B cell (primary cell): ENCODE measurements around the gene SMOC1. TPM values are rescaled to one million over a fixed set of nuclear protein-coding genes. Genes with fewer than 3 reads are reported as not detected.

Source experiments
- ATAC-seq: fragments of 200-7000 bp; cut with Tn5 transposase; one replicate; pipeline ENCODE4 v1.10.0; 2021; ENCODE audit warnings: low read depth, mild to moderate bottlenecking, moderate number of reproducible peaks, moderate library complexity
- CTCF ChIA-PET: fragments of 350-600 bp; sonication (Branson Sonifier 250); formaldehyde crosslinking; loops from one replicate; lab custom pipeline; 2021; ENCODE audit warnings: antibody characterized with exemption, inconsistent platforms; lab: Charles Lee
- POLR2A ChIA-PET: fragments of 350-600 bp; sonication (Branson Sonifier 250); formaldehyde crosslinking; loops from one replicate; lab custom pipeline; 2021; ENCODE audit warnings: antibody characterized with exemption; lab: Charles Lee
- DNase-seq: peaks from one replicate; pipeline ENCODE4 v3.0.0; 2013
- H2AFZ ChIP-seq: 2 replicates; pipeline ENCODE4 v1.6.1; 2012; ENCODE audit warnings: mild to moderate bottlenecking, low read depth, low read length; ENCODE audit not compliant: insufficient read depth, poor library complexity, severe bottlenecking
- H3K27ac ChIP-seq, 2 donors: 1 replicate in 1 of 2; 2 replicates in 1 of 2; pipeline ENCODE4 v1.5.1; 2012 to 2013; ENCODE audit warnings: low read length in 2 of 2, mild to moderate bottlenecking in 2 of 2, moderate library complexity in 1 of 2
- H3K27me3 ChIP-seq, 4 experiments: fragments of 200-600 bp in 1 of 4; sonication (generic) in 1 of 4; replicated peaks in 1 of 4; 1 replicate in 2 of 4; 2 replicates in 2 of 4; pipeline versions ENCODE4 v1.6.1 to v1.7.0; 2013 to 2016; ENCODE audit warnings: low read length in 3 of 4, mild to moderate bottlenecking in 2 of 4, mixed read lengths in 1 of 4, moderate library complexity in 1 of 4; ENCODE audit not compliant: insufficient read depth in 4 of 4, control insufficient read depth in 3 of 4; ENCODE audit errors: control extremely low read depth in 1 of 4
- H3K36me3 ChIP-seq, 2 experiments: replicated peaks in 1 of 2; 1 replicate in 1 of 2; 2 replicates in 1 of 2; pipeline versions ENCODE4 v1.6.1 to v1.7.1; 2013; ENCODE audit warnings: low read length in 1 of 2; ENCODE audit not compliant: insufficient read depth in 2 of 2, control insufficient read depth in 1 of 2; ENCODE audit errors: control extremely low read depth in 1 of 2, extremely low read depth in 1 of 2
- H3K4me1 ChIP-seq, 2 donors: fragments of 200-600 bp in 1 of 2; sonication (generic) in 1 of 2; 1 replicate in 1 of 2; 2 replicates in 1 of 2; pipeline versions ENCODE4 v1.5.1 to v1.6.1; 2013 to 2017; ENCODE audit warnings: low read length in 2 of 2; ENCODE audit not compliant: control insufficient read depth in 2 of 2, insufficient read depth in 2 of 2
- H3K4me2 ChIP-seq: replicated peaks from 2 replicates; pipeline ENCODE3; 2012; ENCODE audit warnings: mild to moderate bottlenecking, low read depth, low read length; ENCODE audit not compliant: poor library complexity, severe bottlenecking
- H3K4me3 ChIP-seq, 5 experiments: fragments of 200-600 bp in 1 of 5; sonication (generic) in 1 of 5; 1 replicate in 3 of 5; 2 replicates in 2 of 5; pipeline versions ENCODE4 v1.5.1 to v1.7.0; 2011 to 2016; ENCODE audit warnings: low read length in 4 of 5, mild to moderate bottlenecking in 4 of 5, low read depth in 2 of 5, control low read depth in 1 of 5, moderate library complexity in 1 of 5; ENCODE audit not compliant: insufficient read depth in 1 of 5; ENCODE audit errors: control extremely low read depth in 1 of 5, extremely low read depth in 1 of 5
- H3K79me2 ChIP-seq: fragments of 200-600 bp; sonication (generic); one replicate; pipeline ENCODE4 v1.6.0; 2016; ENCODE audit warnings: low read length; ENCODE audit not compliant: control insufficient read depth, insufficient read depth
- H3K9ac ChIP-seq: fragments of 200-600 bp; sonication (generic); 2 replicates; pipeline ENCODE4 v1.6.1; 2017; ENCODE audit warnings: mild to moderate bottlenecking, low read length, moderate library complexity
- H3K9me3 ChIP-seq, 3 donors: one replicate each; pipeline versions ENCODE4 v1.6.1 to v1.7.1; 2013; ENCODE audit warnings: low read length in 2 of 3; ENCODE audit not compliant: control insufficient read depth in 2 of 3, insufficient read depth in 1 of 3; ENCODE audit errors: control extremely low read depth in 1 of 3
- H4K20me1 ChIP-seq: 2 replicates; pipeline ENCODE4 v1.6.0; 2012; ENCODE audit warnings: mild to moderate bottlenecking, low read length; ENCODE audit not compliant: insufficient read depth, control insufficient read depth, poor library complexity, severe bottlenecking
- H3K27ac Mint-ChIP-seq: one replicate; pipeline ENCODE4 v1.8.0; 2021; ENCODE audit warnings: mixed read lengths
- H3K27me3 Mint-ChIP-seq: one replicate; pipeline ENCODE4 v1.8.0; 2021; ENCODE audit warnings: mixed read lengths
- H3K4me1 Mint-ChIP-seq: one replicate; pipeline ENCODE4 v1.8.0; 2021; ENCODE audit warnings: mixed read lengths
- H3K4me3 Mint-ChIP-seq: one replicate; pipeline ENCODE4 v1.8.0; 2021; ENCODE audit warnings: mixed read lengths
- H3K9me3 Mint-ChIP-seq: one replicate; pipeline ENCODE4 v1.8.0; 2022; ENCODE audit warnings: mixed read lengths; ENCODE audit not compliant: insufficient read depth
- EZH2 ChIP-seq: IDR thresholded peaks from 2 replicates; pipeline ENCODE4 v1.6.1; 2012; ENCODE audit warnings: borderline replicate concordance, low read depth, mild to moderate bottlenecking, moderate library complexity, low read length; ENCODE audit not compliant: insufficient read depth, poor library complexity, severe bottlenecking
- WGBS: methylation state at CpG from one replicate; pipeline ENCODE4 v1.1.5; 2013; ENCODE audit warnings: missing lambda C conversion rate; ENCODE audit not compliant: insufficient coverage; 5-methylcytosine and 5-hydroxymethylcytosine counted together
- intact Hi-C: fragments of 100-400 bp; cut with micrococcal nuclease; formaldehyde crosslinking; loops from one replicate; pipeline ENCODE4 v1.10.0; 2022
- polyA plus RNA-seq: library from polyadenylated mRNA; depleted of rRNA; stranded (reverse); fragments of >200 nt; gene quantifications from 2 replicates; pipeline ENCODE4 v1.2.3, GENCODE V29; 2012
- total RNA-seq, 2 donors: library from RNA; stranded (reverse); fragments of 120-200 nt in 1 of 2; gene quantifications; 1 replicate in 1 of 2; 2 replicates in 1 of 2; pipeline versions ENCODE4 v1.2.3 to v1.2.4, GENCODE V29; 2013 to 2022
- TF ChIP-seq, protein P1 (sequence below): fragments of 200-600 bp; IDR thresholded peaks from one replicate; pipeline ENCODE4 v1.8.0; 2022; ENCODE audit warnings: antibody characterized with exemption, mild to moderate bottlenecking

SMOC1 gene
- total and polyA plus RNA-seq, 2 donors (not counting 1 experiment from before 2014, with no cell fraction given): 0.04 to 0.84 TPM

DNA sequence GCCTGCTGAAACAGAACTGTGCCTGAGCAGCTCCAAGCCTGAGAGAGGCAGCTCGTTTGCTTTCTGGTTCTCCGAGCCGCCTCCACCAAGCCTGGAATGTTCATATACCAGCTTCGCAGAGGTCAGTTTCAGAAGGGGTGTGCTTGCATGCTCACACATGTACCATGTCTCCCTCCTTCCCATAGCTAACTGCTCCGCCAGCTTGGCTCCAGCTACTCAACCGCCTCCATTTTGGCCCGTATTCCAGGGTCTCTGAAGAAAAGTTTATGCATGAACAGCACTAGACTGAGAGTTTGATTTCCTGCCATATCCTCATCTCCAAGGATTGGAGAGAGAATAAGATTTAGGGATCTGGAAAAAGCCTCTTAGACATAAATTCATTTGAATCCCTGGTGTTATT, 103.7 kb downstream of the SMOC1 start:
- Histone ChIP-seq H3K79me2 (no peaks in the 10 kb centered on the region), H3K27me3 (peaks cover 0 to 2% (median 0%) of the 10 kb centered on the region in 4 experiments), H3K4me1 (no peaks in the 10 kb centered on the region), H3K36me3 (no peaks in the 10 kb centered on the region), H3K4me3 (no peak overlapping the region), H3K9me3 (peaks cover 0 to 3% (median 0%) of the 10 kb centered on the region in 3 donors), H3K4me2 (no peak overlapping the region), H2AFZ (no peak overlapping the region), H4K20me1 (no peaks in the 10 kb centered on the region), H3K9ac (no peak overlapping the region), H3K27ac (no peak overlapping the region)
- TF ChIP-seq EZH2: no peak
- TF ChIP-seq, protein P1, sequence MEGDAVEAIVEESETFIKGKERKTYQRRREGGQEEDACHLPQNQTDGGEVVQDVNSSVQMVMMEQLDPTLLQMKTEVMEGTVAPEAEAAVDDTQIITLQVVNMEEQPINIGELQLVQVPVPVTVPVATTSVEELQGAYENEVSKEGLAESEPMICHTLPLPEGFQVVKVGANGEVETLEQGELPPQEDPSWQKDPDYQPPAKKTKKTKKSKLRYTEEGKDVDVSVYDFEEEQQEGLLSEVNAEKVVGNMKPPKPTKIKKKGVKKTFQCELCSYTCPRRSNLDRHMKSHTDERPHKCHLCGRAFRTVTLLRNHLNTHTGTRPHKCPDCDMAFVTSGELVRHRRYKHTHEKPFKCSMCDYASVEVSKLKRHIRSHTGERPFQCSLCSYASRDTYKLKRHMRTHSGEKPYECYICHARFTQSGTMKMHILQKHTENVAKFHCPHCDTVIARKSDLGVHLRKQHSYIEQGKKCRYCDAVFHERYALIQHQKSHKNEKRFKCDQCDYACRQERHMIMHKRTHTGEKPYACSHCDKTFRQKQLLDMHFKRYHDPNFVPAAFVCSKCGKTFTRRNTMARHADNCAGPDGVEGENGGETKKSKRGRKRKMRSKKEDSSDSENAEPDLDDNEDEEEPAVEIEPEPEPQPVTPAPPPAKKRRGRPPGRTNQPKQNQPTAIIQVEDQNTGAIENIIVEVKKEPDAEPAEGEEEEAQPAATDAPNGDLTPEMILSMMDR: no peak
- no peak overlapping the region for H3K27ac Mint-ChIP-seq
- ChIA-PET CTCF (no interaction called here), POLR2A (no interaction called here)
- peaks cover 34% of the 10 kb centered on the region for H3K27me3 Mint-ChIP-seq
- no peaks in the 10 kb centered on the region for H3K9me3 Mint-ChIP-seq
- no peak for ATAC-seq
- DNase-seq: no peak
- no peak overlapping the region for H3K4me3 Mint-ChIP-seq
- 92% methylated on average over 4 of the region's 7 CpGs for WGBS
- intact Hi-C loops: no loop called here
- H3K4me1 Mint-ChIP-seq: no peaks in the 10 kb centered on the region

DNA sequence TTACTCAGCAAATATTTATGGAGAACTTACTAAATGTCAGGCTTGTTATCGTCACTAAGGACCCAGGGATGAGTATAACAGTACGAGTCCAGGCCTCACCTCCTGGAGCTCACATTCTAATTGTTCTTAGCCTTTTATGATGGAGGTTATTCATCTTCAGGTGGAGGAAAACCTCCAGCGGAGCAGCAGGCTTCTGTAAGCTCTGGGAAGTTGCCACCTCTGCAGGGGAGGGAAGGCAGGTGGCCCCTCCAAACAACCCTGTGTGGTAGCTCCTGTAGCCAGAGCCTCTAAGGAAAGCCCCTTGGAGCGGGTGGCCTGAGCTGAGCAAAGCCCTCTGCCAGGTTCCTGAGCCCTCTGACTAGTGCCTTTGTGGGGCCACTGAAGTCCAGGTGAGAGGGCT, 104.1 kb downstream of the SMOC1 start:
- TF ChIP-seq EZH2: no peak
- TF ChIP-seq, protein P1: no peak
- no peak overlapping the region for H3K4me3 Mint-ChIP-seq
- ChIA-PET POLR2A (no interaction called here), CTCF (no interaction called here)
- H3K27ac Mint-ChIP-seq: no peak overlapping the region
- H2AFZ ChIP-seq: no peak overlapping the region
- intact Hi-C loops: no loop called here
- no peaks in the 10 kb centered on the region for H3K36me3 ChIP-seq
- H3K9me3 Mint-ChIP-seq: no peaks in the 10 kb centered on the region
- no peaks in the 10 kb centered on the region for H3K79me2 ChIP-seq
- H3K9me3 ChIP-seq: peaks cover 0 to 3% (median 0%) of the 10 kb centered on the region in 3 donors
- no peak overlapping the region for H3K9ac ChIP-seq
- H3K4me1 ChIP-seq: no peaks in the 10 kb centered on the region
- WGBS: 69% methylated on average over 2 of the region's 4 CpGs
- no peak for ATAC-seq
- no peak overlapping the region for H3K4me2 ChIP-seq
- no peak overlapping the region for H3K27ac ChIP-seq
- H3K27me3 ChIP-seq: peaks cover 0 to 2% (median 0%) of the 10 kb centered on the region in 4 experiments
- no peaks in the 10 kb centered on the region for H4K20me1 ChIP-seq
- peaks cover 34% of the 10 kb centered on the region for H3K27me3 Mint-ChIP-seq
- no peak for DNase-seq
- H3K4me3 ChIP-seq: no peak overlapping the region
- no peaks in the 10 kb centered on the region for H3K4me1 Mint-ChIP-seq
